Lower leg skin (tissue), 3 donors: Measurements from ENCODE around the gene PLEKHH2.

Source experiments
- CTCF ChIP-seq, 3 donors: fragments of 450-650 bp; IDR thresholded peaks; one replicate each; pipeline ENCODE4 v1.5.1; 2016; ENCODE audit warnings: antibody characterized with exemption in 3 of 3, mild to moderate bottlenecking in 3 of 3, moderate library complexity in 2 of 3
- POLR2A ChIP-seq, 2 donors: fragments of 450-650 bp; IDR thresholded peaks; one replicate each; pipeline ENCODE4 v1.6.1; 2016 to 2017; ENCODE audit warnings: antibody characterized with exemption in 2 of 2, mild to moderate bottlenecking in 1 of 2, moderate library complexity in 1 of 2

- TF ChIP-seq CTCF (IDR thresholded peaks at IDR 0.05) (no peak), POLR2A (IDR thresholded peaks at IDR 0.05) (no peak)
These were observed 80.3 kb downstream of the PLEKHH2 start for GRCh38 chr2:43717322-43717721.
